Hepatocyte (in vitro differentiated cells): ENCODE data around the gene NHSL1. TPM values are rescaled to one million over a fixed set of nuclear protein-coding genes. Genes with fewer than 3 reads are reported as not detected.

ENCODE experiments used
- DNase-seq: peaks from one replicate; pipeline ENCODE4 v3.0.0-alpha.2; 2016; ENCODE audit warnings: low spot score
- H2AFZ ChIP-seq: fragments of 200-600 bp; sonication (generic); 2 replicates; pipeline ENCODE4 v1.6.0; 2016; ENCODE audit warnings: antibody characterized with exemption, mild to moderate bottlenecking
- H3K27ac ChIP-seq: fragments of 200-600 bp; sonication (generic); 2 replicates; pipeline ENCODE4 v1.5.1; 2016; ENCODE audit warnings: mild to moderate bottlenecking
- H3K27me3 ChIP-seq: fragments of 200-600 bp; sonication (generic); 2 replicates; pipeline ENCODE4 v1.6.1; 2016
- H3K36me3 ChIP-seq: fragments of 200-600 bp; sonication (generic); replicated peaks from 2 replicates; pipeline ENCODE4 v1.5.1; 2016; ENCODE audit warnings: low read depth; ENCODE audit not compliant: insufficient read depth
- H3K4me1 ChIP-seq: fragments of 200-600 bp; sonication (generic); 2 replicates; pipeline ENCODE4 v1.5.1; 2016; ENCODE audit warnings: mild to moderate bottlenecking, moderate library complexity; ENCODE audit not compliant: insufficient read depth
- H3K4me2 ChIP-seq: fragments of 200-600 bp; sonication (generic); 2 replicates; pipeline ENCODE4 v1.6.0; 2016
- H3K4me3 ChIP-seq: fragments of 200-600 bp; sonication (generic); 2 replicates; pipeline ENCODE4 v1.5.1; 2016; ENCODE audit warnings: mild to moderate bottlenecking
- H3K79me2 ChIP-seq: fragments of 200-600 bp; sonication (generic); 2 replicates; pipeline ENCODE4 v1.6.0; 2017; ENCODE audit warnings: mild to moderate bottlenecking
- H3K9me2 ChIP-seq: fragments of 200-600 bp; sonication (generic); replicated peaks from 2 replicates; pipeline ENCODE4 v1.6.0; 2017; ENCODE audit warnings: mild to moderate bottlenecking; ENCODE audit not compliant: insufficient read depth
- H3K9me3 ChIP-seq: fragments of 200-600 bp; sonication (generic); 2 replicates; pipeline ENCODE4 v1.5.1; 2016; ENCODE audit warnings: low read depth, mild to moderate bottlenecking
- H4K20me1 ChIP-seq: fragments of 200-600 bp; sonication (generic); 2 replicates; pipeline ENCODE4 v1.6.0; 2016; ENCODE audit warnings: mild to moderate bottlenecking; ENCODE audit not compliant: insufficient read depth, poor library complexity, severe bottlenecking
- CTCF ChIP-seq: fragments of 200-600 bp; sonication (generic); IDR thresholded peaks from 2 replicates; pipeline ENCODE4 v1.5.1; 2016; ENCODE audit warnings: antibody characterized with exemption, mild to moderate bottlenecking; ENCODE audit not compliant: poor library complexity
- EZH2 ChIP-seq: fragments of 200-600 bp; sonication (generic); IDR thresholded peaks from 2 replicates; pipeline ENCODE4 v1.6.1; 2016; ENCODE audit warnings: antibody characterized with exemption, mild to moderate bottlenecking, borderline replicate concordance
- EZH2phosphoT487 ChIP-seq: fragments of 200-600 bp; sonication (generic); IDR thresholded peaks from one replicate; pipeline ENCODE4 v1.6.1; 2018; ENCODE audit warnings: antibody characterized with exemption, mild to moderate bottlenecking, low read depth, moderate library complexity; ENCODE audit not compliant: unreplicated experiment, severe bottlenecking
- WGBS: methylation state at CpG from one replicate; pipeline ENCODE4 v1.1.6; 2016; ENCODE audit warnings: low lambda C conversion rate; ENCODE audit errors: missing lambda C conversion rate; 5-methylcytosine and 5-hydroxymethylcytosine counted together
- polyA plus RNA-seq: library from polyadenylated mRNA; unstranded; fragments of >200 nt; fragmentation: Nextera tagmentation; extraction: Ambion mirVana; gene quantifications from 2 replicates; pipeline ENCODE4 v1.2.1, GENCODE V29; 2016
- total RNA-seq: library from RNA; depleted of rRNA; stranded (reverse); fragments of >200 nt; gene quantifications from 2 replicates; pipeline ENCODE4 v1.2.3, GENCODE V29; 2014

NHSL1 gene
- total and polyA plus RNA-seq, 2 experiments from 2014 or later = 39.0 to 58.0 TPM

GRCh38 chr6:138424004-138424904 lies 75.0 kb downstream of the NHSL1 start:
- no peak overlapping the region for H3K4me2 ChIP-seq
- no peaks in the 10 kb centered on the region for H3K9me3 ChIP-seq
- no peaks in the 10 kb centered on the region for H3K79me2 ChIP-seq
- TF ChIP-seq EZH2phosphoT487 (no peak), CTCF (no peak), EZH2 (no peak)
- H3K27ac ChIP-seq = no peak overlapping the region
- H3K4me3 ChIP-seq = no peak overlapping the region
- no peaks in the 10 kb centered on the region for H3K27me3 ChIP-seq
- no peak for DNase-seq
- no peaks in the 10 kb centered on the region for H4K20me1 ChIP-seq
- no peaks in the 10 kb centered on the region for H3K4me1 ChIP-seq
- no peak overlapping the region for H2AFZ ChIP-seq
- H3K36me3 ChIP-seq = no peaks in the 10 kb centered on the region
- whole genome bisulfite sequencing = 99% methylated on average over 47 of the region's 48 CpGs
- H3K9me2 ChIP-seq = no peaks in the 10 kb centered on the region

- Histone ChIP-seq H2AFZ (no peak overlapping the region), H3K27ac (no peak overlapping the region)
- no peak for TF ChIP-seq EZH2phosphoT487
- TF ChIP-seq CTCF = no peak
- no peak for TF ChIP-seq EZH2
These were observed 76.4 kb downstream of the NHSL1 start for GRCh38 chr6:138422861-138423260.

GRCh38 chr6:138421608-138422007 lies 77.7 kb downstream of the NHSL1 start:
- no peak for DNase-seq
- no peak overlapping the region for H3K4me3 ChIP-seq
- H4K20me1 ChIP-seq = no peaks in the 10 kb centered on the region
- no peak overlapping the region for H3K4me2 ChIP-seq
- H3K4me1 ChIP-seq = no peaks in the 10 kb centered on the region
- no peaks in the 10 kb centered on the region for H3K79me2 ChIP-seq
- no peak overlapping the region for H3K27ac ChIP-seq
- no peaks in the 10 kb centered on the region for H3K9me2 ChIP-seq
- H3K27me3 ChIP-seq = no peaks in the 10 kb centered on the region
- H3K36me3 ChIP-seq = no peaks in the 10 kb centered on the region
- H3K9me3 ChIP-seq = no peaks in the 10 kb centered on the region
- no peak for TF ChIP-seq EZH2phosphoT487
- TF ChIP-seq CTCF = no peak
- no peak for TF ChIP-seq EZH2
- no peak overlapping the region for H2AFZ ChIP-seq
- WGBS = 98% methylated on average over 10 of the region's 10 CpGs

More at GRCh38 chr6:138422861-138423260, 76.4 kb downstream of the NHSL1 start:
- Histone ChIP-seq H3K4me3 (no peak overlapping the region), H3K79me2 (no peaks in the 10 kb centered on the region), H3K4me2 (no peak overlapping the region), H3K4me1 (no peaks in the 10 kb centered on the region), H3K27me3 (no peaks in the 10 kb centered on the region), H3K9me3 (no peaks in the 10 kb centered on the region), H4K20me1 (no peaks in the 10 kb centered on the region), H3K36me3 (no peaks in the 10 kb centered on the region), H3K9me2 (no peaks in the 10 kb centered on the region)
- DNase-seq = no peak
